Coronary artery (tissue), 2 donors: ENCODE measurements around the gene PIK3C2G.

Experiments
- DNase-seq: peaks from one replicate; pipeline ENCODE4 v3.0.0-alpha.2; 2017; ENCODE audit warnings: low spot score
- H3K27ac ChIP-seq, 2 donors: fragments of 200-600 bp; sonication (generic); one replicate each; pipeline ENCODE4 v1.5.1; 2016 to 2019
- H3K4me3 ChIP-seq: fragments of 200-600 bp; sonication (generic); 2 replicates; pipeline ENCODE4 v1.5.1; 2016; ENCODE audit warnings: mild to moderate bottlenecking, moderate library complexity
- TF ChIP-seq, protein P1 (sequence below): fragments of 200-600 bp; sonication (generic); IDR thresholded peaks from one replicate; pipeline ENCODE4 v1.5.1; 2019; ENCODE audit warnings: antibody characterized with exemption

Gene PIK3C2G, protein sequence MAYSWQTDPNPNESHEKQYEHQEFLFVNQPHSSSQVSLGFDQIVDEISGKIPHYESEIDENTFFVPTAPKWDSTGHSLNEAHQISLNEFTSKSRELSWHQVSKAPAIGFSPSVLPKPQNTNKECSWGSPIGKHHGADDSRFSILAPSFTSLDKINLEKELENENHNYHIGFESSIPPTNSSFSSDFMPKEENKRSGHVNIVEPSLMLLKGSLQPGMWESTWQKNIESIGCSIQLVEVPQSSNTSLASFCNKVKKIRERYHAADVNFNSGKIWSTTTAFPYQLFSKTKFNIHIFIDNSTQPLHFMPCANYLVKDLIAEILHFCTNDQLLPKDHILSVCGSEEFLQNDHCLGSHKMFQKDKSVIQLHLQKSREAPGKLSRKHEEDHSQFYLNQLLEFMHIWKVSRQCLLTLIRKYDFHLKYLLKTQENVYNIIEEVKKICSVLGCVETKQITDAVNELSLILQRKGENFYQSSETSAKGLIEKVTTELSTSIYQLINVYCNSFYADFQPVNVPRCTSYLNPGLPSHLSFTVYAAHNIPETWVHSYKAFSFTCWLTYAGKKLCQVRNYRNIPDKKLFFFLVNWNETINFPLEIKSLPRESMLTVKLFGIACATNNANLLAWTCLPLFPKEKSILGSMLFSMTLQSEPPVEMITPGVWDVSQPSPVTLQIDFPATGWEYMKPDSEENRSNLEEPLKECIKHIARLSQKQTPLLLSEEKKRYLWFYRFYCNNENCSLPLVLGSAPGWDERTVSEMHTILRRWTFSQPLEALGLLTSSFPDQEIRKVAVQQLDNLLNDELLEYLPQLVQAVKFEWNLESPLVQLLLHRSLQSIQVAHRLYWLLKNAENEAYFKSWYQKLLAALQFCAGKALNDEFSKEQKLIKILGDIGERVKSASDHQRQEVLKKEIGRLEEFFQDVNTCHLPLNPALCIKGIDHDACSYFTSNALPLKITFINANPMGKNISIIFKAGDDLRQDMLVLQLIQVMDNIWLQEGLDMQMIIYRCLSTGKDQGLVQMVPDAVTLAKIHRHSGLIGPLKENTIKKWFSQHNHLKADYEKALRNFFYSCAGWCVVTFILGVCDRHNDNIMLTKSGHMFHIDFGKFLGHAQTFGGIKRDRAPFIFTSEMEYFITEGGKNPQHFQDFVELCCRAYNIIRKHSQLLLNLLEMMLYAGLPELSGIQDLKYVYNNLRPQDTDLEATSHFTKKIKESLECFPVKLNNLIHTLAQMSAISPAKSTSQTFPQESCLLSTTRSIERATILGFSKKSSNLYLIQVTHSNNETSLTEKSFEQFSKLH (N-terminal part only)

DNA sequence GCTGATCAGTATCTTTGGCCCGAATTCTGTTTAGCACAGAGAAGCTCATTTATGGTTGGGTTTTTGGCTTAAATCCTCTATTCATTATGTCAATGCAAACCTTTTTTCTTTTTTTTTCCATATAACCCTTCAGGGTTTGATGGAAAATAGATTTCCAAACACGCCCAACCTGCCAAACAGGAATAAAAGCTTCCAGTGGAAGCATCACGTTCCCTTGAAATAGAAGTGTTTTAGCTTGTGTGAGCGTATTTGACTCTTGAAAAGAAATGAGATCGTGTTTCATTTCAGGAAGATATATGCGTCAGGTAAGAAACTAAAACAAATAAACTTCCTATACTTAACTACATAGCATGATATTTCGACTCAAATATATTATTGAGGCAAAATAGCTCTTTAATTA lies at the start of gene PIK3C2G:
TSS of gene PIK3C2G (plus strand) at position 246 of the 400 bp plus-strand sequence. CDS start 20,564 bp downstream, outside the sequence.
- TF ChIP-seq, protein P1, sequence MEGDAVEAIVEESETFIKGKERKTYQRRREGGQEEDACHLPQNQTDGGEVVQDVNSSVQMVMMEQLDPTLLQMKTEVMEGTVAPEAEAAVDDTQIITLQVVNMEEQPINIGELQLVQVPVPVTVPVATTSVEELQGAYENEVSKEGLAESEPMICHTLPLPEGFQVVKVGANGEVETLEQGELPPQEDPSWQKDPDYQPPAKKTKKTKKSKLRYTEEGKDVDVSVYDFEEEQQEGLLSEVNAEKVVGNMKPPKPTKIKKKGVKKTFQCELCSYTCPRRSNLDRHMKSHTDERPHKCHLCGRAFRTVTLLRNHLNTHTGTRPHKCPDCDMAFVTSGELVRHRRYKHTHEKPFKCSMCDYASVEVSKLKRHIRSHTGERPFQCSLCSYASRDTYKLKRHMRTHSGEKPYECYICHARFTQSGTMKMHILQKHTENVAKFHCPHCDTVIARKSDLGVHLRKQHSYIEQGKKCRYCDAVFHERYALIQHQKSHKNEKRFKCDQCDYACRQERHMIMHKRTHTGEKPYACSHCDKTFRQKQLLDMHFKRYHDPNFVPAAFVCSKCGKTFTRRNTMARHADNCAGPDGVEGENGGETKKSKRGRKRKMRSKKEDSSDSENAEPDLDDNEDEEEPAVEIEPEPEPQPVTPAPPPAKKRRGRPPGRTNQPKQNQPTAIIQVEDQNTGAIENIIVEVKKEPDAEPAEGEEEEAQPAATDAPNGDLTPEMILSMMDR: no peak
- no peak within 1 kb of the TSS for H3K4me3 ChIP-seq
- no peak within 1 kb of the TSS for H3K27ac ChIP-seq
- DNase-seq: no peak

DNA sequence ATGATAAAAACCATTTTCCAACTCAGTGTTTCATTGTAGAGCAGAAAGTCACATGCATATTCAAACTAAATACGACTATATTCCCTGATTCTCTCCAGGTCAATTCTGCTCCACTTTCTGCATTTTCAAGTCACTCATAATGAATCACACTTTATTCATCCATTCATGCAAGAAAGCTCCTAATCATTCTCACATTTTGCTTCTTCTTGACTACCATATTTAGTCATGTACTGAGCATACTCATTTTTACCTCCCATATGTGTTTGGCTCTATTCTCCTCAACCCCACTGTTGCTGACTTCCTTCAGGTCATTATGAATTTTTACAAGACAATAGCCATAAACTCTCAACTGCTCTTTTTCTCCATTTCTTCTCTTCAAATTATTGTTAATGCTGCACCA lies 43.4 kb upstream of the PIK3C2G start:
- Histone ChIP-seq H3K4me3 (no peak overlapping the region), H3K27ac (no peak overlapping the region)
- no peak for DNase-seq
- TF ChIP-seq, protein P1: no peak

DNA sequence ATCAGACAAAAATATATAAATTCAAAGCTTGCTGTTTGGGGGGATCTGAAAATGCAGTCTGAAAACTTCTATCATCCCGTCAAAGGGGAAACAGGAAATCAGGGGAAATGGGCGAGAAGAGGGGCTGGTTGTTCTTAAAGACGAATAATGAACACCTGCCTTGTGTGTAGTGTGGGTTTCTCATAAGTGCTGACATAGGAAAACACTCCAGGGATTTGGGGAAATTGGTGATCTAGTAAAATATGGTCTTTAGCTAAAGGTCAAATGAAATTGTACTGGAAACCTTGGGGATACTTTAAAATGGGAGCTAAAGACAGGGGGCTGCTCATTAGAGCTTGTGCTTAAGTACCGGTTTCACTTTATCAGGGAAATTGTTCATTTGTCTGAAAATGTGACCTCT lies 39.6 kb upstream of the PIK3C2G start:
- DNase-seq: no peak
- no peak overlapping the region for H3K27ac ChIP-seq
- TF ChIP-seq, protein P1: no peak
- H3K4me3 ChIP-seq: no peak overlapping the region

DNA sequence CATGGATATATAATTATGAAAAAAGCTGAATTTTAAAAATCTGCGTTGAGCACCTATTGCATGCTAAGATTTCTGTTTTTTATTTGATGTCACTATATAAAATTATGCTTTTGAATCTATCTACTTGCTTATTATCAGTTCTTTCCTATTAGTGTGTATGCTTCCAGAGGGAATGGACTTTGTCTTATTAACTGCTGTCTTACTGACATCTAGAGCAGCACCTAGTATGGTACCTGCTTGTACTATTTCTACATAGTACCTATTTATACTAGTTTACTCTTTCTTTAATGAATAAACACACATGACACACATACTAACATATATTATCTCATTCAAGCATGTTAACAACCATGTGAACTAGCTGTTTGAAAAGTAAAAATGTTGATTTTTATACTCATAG lies 38.6 kb upstream of the PIK3C2G start:
- H3K27ac ChIP-seq: no peak overlapping the region
- no peak overlapping the region for H3K4me3 ChIP-seq
- TF ChIP-seq, protein P1: no peak
- DNase-seq: no peak

DNA sequence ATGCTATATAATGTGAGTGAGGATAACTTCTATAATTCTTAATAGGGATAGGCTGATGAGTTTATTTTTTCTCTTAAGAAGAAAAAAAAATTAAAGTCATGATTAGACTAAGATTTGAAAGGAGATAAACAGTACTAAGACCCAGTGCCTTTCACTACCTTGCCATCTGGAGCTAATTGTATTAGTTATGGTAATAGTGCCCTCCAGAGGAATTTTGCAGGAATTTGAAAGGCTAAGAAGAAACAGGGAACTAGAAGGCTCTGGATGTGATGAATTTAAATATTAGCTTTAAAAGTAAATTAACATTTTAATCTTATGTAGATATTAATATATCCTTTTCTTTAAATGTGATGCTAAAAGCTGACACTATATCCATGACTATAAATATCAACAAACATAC lies 36.6 kb upstream of the PIK3C2G start:
- H3K27ac ChIP-seq: no peak overlapping the region
- TF ChIP-seq, protein P1: peak; percentile 31
- DNase-seq: no peak
- H3K4me3 ChIP-seq: no peak overlapping the region

DNA sequence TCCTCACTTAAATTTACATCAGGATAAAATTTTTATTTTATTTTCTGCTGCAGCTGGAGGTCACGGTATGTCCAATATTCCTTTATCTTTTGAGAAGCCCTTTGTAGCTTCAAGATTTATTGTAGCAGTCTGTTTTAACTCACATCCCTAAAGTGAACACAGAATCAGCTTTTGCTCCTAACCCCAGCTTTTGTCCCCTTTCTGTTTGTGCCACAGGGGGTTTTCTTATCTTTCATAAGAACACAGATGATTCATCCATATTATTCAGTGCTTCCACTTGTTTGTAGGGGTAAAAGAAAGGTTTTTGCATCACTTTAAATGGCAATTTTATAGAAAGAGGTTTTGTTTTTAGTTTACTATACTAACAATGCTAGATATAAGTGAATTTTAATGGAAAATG lies 21.8 kb upstream of the PIK3C2G start:
- TF ChIP-seq, protein P1: no peak
- Histone ChIP-seq H3K27ac (no peak overlapping the region), H3K4me3 (no peak overlapping the region)
- DNase-seq: no peak
